ENCODE results near the gene LIPG.

The LIPG gene

GRCh38 chr18:49544362-49544761 lies 17.5 kb upstream of the LIPG start:
- DNase-seq = no peak

- DNase-seq = no peak
These were observed 15.6 kb upstream of the LIPG start for GRCh38 chr18:49546278-49546677.

- no peak for DNase-seq
These were observed 15.1 kb upstream of the LIPG start for GRCh38 chr18:49546719-49547273.

GRCh38 chr18:49547701-49548100 lies 14.2 kb upstream of the LIPG start:
- DNase-seq = no peak

- no peak for DNase-seq
These were observed 13.6 kb upstream of the LIPG start for GRCh38 chr18:49548229-49548636.

GRCh38 chr18:49550621-49551339 lies 11.1 kb upstream of the LIPG start:
- no peak for DNase-seq

- DNase-seq = no peak
These were observed 8.9 kb upstream of the LIPG start for GRCh38 chr18:49553003-49553402.

- no peak for DNase-seq
These were observed 6.2 kb upstream of the LIPG start for GRCh38 chr18:49555641-49556040.

- no peak for DNase-seq
These were observed 3.5 kb upstream of the LIPG start for GRCh38 chr18:49558356-49558755.

- peak; percentile 27 for DNase-seq
These were observed 2.4 kb upstream of the LIPG start for GRCh38 chr18:49559326-49559931.

- DNase-seq = no peak
These were observed 1.6 kb upstream of the LIPG start for GRCh38 chr18:49560277-49560623.

GRCh38 chr18:49560624-49561288 lies 1.1 kb upstream of the LIPG start:
- DNase-seq = peak; percentile 79

GRCh38 chr18:49562481-49563129 lies 748 bp downstream of the LIPG start:
- DNase-seq = peak; percentile 46

- no peak for DNase-seq
These were observed 1.3 kb downstream of the LIPG start for GRCh38 chr18:49563130-49563540.

GRCh38 chr18:49563701-49564517 lies 2.1 kb downstream of the LIPG start:
- DNase-seq = no peak

- no peak for DNase-seq
These were observed 2.6 kb downstream of the LIPG start for GRCh38 chr18:49564518-49564834.

- DNase-seq = no peak
These were observed 3.2 kb downstream of the LIPG start for GRCh38 chr18:49565101-49565500.

- no peak for DNase-seq
These were observed 3.8 kb downstream of the LIPG start for GRCh38 chr18:49565612-49566011.

GRCh38 chr18:49566217-49566770 lies 4.4 kb downstream of the LIPG start:
- DNase-seq = no peak

GRCh38 chr18:49566985-49567384 lies 5.1 kb downstream of the LIPG start:
- DNase-seq = no peak

GRCh38 chr18:49569724-49570123 lies 7.9 kb downstream of the LIPG start:
- DNase-seq = no peak

- no peak for DNase-seq
These were observed 9.0 kb downstream of the LIPG start for GRCh38 chr18:49570836-49571235.
